Measurements from ENCODE around the gene MAML3. TPM values are rescaled to one million over a fixed set of nuclear protein-coding genes. Genes with fewer than 3 reads are reported as not detected.

Gene MAML3
- total RNA-seq, 1 experiment from 2014 or later: 20.8 TPM

DNA sequence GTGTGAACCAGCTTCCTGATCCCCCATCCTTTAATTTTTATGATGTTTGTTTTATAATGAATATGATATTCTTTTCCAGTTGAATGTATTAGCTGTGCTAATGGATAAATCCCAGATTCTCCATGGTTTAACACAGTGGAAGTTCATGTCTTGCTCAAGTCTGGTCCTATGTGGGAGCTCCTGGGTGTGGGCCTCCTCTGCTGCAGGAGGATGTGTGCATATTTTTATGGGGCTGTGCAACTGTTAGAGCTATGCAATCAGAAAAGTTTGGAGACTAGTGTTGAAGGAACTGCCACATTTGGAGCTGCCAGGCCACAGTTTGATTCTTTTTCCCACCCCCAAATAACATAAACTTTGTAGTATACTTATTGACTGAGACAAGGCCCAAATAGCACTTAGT is 463.6 kb downstream of the MAML3 start:
- no peak overlapping the region for H3K4me3 ChIP-seq (ENCODE audit: low read length)
- H3K9ac ChIP-seq (ENCODE audit: low read length): no peak overlapping the region
- H3K27me3 ChIP-seq (ENCODE audit: low read length): no peaks in the 10 kb centered on the region
- DNase-seq: no peak
- no peak overlapping the region for H3K27ac ChIP-seq (ENCODE audit: low read length)
- peaks cover 4% of the 10 kb centered on the region; the same call in 1 of the 2 replicates for H3K79me2 ChIP-seq (ENCODE audit: low read length)
- no peak overlapping the region for H2AFZ ChIP-seq (ENCODE audit: low read length)
- H4K20me1 ChIP-seq (ENCODE audit: insufficient read depth, low read depth, low read length): no peaks in the 10 kb centered on the region
- H3K4me2 ChIP-seq (ENCODE audit: low read depth, low read length, poor library complexity, severe bottlenecking): no peak overlapping the region
- H3K9me2 ChIP-seq (replicated peaks; ENCODE audit: insufficient read depth, low read length): no peaks in the 10 kb centered on the region
- peaks cover 8% of the 10 kb centered on the region for H3K4me1 ChIP-seq (ENCODE audit: low read length)
- H3K36me3 ChIP-seq (ENCODE audit: insufficient read depth, low read length): 0 out of 2 replicates have a peak, but pooled peaks cover under 1% of the 10 kb centered on the region
- H3K9me3 ChIP-seq (ENCODE audit: low read length): no peaks in the 10 kb centered on the region

DNA sequence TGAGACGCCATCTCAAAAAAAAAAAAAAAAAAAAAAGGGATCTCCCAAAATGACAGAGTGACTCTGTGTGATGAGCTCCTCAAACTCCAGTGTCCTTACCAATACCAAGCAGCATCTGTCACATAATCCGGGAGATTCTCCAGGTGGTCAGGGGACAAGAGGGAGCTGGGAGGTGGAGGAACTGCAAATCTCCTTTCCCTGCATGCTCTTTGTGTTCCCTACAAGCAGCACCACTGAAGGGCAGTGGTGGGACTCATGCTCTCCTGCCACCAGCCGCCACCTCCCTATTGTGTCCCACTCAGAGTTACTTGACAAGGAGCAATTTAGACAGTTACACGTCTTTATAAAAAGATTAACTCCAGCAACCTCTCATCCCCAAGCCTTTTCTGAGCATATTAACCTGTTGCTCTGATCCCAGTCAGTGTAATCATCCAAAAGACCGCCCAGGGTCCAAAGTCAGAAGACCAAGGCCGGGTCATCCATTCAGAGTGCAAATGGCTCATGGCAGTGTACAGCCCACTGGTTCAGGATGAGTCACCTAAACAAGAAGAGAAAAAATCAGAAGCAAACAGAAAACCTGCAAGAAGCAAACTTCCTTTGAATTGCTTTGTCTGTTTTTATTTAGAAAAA is 464.8 kb downstream of the MAML3 start:
- DNase-seq: no peak
- Histone ChIP-seq H3K27me3 (ENCODE audit: low read length) (no peaks in the 10 kb centered on the region), H4K20me1 (ENCODE audit: insufficient read depth, low read depth, low read length) (no peaks in the 10 kb centered on the region), H3K4me2 (ENCODE audit: low read depth, low read length, poor library complexity, severe bottlenecking) (no peak overlapping the region), H3K4me3 (ENCODE audit: low read length) (no peak overlapping the region), H3K9me3 (ENCODE audit: low read length) (no peaks in the 10 kb centered on the region), H2AFZ (ENCODE audit: low read length) (no peak overlapping the region), H3K4me1 (ENCODE audit: low read length) (peaks cover 8% of the 10 kb centered on the region), H3K27ac (ENCODE audit: low read length) (no peak overlapping the region), H3K9me2 (replicated peaks; ENCODE audit: insufficient read depth, low read length) (no peaks in the 10 kb centered on the region), H3K9ac (ENCODE audit: low read length) (no peak overlapping the region), H3K36me3 (ENCODE audit: insufficient read depth, low read length) (peaks cover 5% of the 10 kb centered on the region), H3K79me2 (ENCODE audit: low read length) (peaks cover 4% of the 10 kb centered on the region; the same call in 1 of the 2 replicates)

DNA sequence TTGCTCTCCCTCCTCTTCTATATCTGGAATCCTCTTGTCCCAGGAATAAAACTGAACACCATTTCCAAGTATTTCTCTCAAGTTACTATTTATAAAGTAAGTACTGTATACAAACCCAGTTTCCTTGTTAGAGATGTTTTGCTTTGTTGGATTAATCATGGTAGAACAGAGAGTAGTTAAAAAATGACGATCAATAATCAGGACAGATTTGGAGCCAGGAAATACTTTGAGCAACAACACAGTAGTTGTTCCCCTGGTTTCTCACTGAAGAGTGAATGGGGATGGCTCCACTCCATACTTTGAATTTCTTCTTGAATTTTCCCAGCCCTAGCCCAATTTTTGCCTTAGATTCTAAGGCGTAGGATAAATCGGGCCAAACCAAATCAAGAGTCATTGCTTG is 467.0 kb downstream of the MAML3 start:
- Histone ChIP-seq H3K27ac (ENCODE audit: low read length) (no peak overlapping the region), H3K9me3 (ENCODE audit: low read length) (no peaks in the 10 kb centered on the region), H3K4me3 (ENCODE audit: low read length) (no peak overlapping the region), H3K9ac (ENCODE audit: low read length) (no peak overlapping the region), H3K4me1 (ENCODE audit: low read length) (peaks cover 1% of the 10 kb centered on the region; the same call in 1 of the 2 replicates), H3K27me3 (ENCODE audit: low read length) (no peaks in the 10 kb centered on the region), H3K36me3 (ENCODE audit: insufficient read depth, low read length) (peaks cover 5% of the 10 kb centered on the region), H4K20me1 (ENCODE audit: insufficient read depth, low read depth, low read length) (no peaks in the 10 kb centered on the region), H3K79me2 (ENCODE audit: low read length) (peaks cover 9% of the 10 kb centered on the region; the same call in 1 of the 2 replicates), H3K4me2 (ENCODE audit: low read depth, low read length, poor library complexity, severe bottlenecking) (no peak overlapping the region), H3K9me2 (replicated peaks; ENCODE audit: insufficient read depth, low read length) (no peaks in the 10 kb centered on the region), H2AFZ (ENCODE audit: low read length) (no peak overlapping the region)
- DNase-seq: no peak

DNA sequence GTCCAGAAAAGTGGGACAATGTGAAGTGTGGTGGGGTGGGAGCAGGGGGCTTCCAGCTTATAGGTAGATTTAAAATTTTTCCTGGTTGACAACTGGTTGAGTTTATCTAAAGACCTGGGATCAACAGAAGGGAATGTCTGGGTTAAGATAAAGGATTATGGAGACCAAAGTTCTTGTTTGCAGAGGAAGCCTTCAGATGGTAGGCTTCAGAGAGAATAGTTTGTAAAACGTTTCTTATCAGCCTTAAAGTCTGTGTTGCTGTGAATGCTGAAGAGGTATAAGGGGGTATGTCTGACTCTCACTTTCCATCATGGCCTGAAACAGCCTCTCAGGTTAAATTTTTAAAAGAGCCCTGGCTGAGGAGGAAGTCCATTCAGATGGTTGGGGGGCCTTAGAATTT is 467.9 kb downstream of the MAML3 start:
- no peak for DNase-seq
- Histone ChIP-seq H3K9me3 (ENCODE audit: low read length) (no peaks in the 10 kb centered on the region), H3K4me1 (ENCODE audit: low read length) (no peaks in the 10 kb centered on the region), H3K9me2 (replicated peaks; ENCODE audit: insufficient read depth, low read length) (no peaks in the 10 kb centered on the region), H3K79me2 (ENCODE audit: low read length) (peaks cover 13% of the 10 kb centered on the region; the same call in 1 of the 2 replicates), H3K27ac (ENCODE audit: low read length) (no peak overlapping the region), H3K9ac (ENCODE audit: low read length) (no peak overlapping the region), H3K27me3 (ENCODE audit: low read length) (no peaks in the 10 kb centered on the region), H3K4me3 (ENCODE audit: low read length) (no peak overlapping the region), H3K36me3 (ENCODE audit: insufficient read depth, low read length) (peaks cover 5% of the 10 kb centered on the region), H3K4me2 (ENCODE audit: low read depth, low read length, poor library complexity, severe bottlenecking) (no peak overlapping the region), H4K20me1 (ENCODE audit: insufficient read depth, low read depth, low read length) (no peaks in the 10 kb centered on the region), H2AFZ (ENCODE audit: low read length) (no peak overlapping the region)

DNA sequence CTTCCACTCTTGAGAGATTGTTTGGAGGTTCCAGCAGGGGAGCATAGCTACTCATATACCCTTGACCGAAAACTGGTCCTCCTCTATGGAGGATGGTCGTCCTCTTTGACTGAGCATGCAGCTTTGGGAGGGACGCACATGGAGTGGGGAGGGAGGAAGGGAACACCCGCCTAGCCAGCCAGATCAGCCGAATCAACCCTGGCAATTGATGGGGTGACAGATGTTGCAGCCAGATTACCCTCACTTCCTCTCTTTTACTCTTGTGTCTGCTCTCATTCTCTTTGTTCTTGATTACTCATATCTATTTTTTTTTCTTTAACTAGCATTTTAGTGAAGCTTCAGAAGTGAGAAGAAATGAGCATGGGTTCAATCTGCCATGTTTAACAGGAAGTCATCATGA is 468.8 kb downstream of the MAML3 start:
- Histone ChIP-seq H3K4me3 (ENCODE audit: low read length) (no peak overlapping the region), H3K9me3 (ENCODE audit: low read length) (no peaks in the 10 kb centered on the region), H3K9ac (ENCODE audit: low read length) (no peak overlapping the region), H3K27me3 (ENCODE audit: low read length) (no peaks in the 10 kb centered on the region), H3K4me2 (ENCODE audit: low read depth, low read length, poor library complexity, severe bottlenecking) (no peak overlapping the region), H3K27ac (ENCODE audit: low read length) (no peak overlapping the region), H4K20me1 (ENCODE audit: insufficient read depth, low read depth, low read length) (no peaks in the 10 kb centered on the region), H2AFZ (ENCODE audit: low read length) (no peak overlapping the region), H3K36me3 (ENCODE audit: insufficient read depth, low read length) (peaks cover 8% of the 10 kb centered on the region), H3K4me1 (ENCODE audit: low read length) (no peaks in the 10 kb centered on the region), H3K9me2 (replicated peaks; ENCODE audit: insufficient read depth, low read length) (no peaks in the 10 kb centered on the region), H3K79me2 (ENCODE audit: low read length) (peaks cover 13% of the 10 kb centered on the region; the same call in 1 of the 2 replicates)
- no peak for DNase-seq

DNA sequence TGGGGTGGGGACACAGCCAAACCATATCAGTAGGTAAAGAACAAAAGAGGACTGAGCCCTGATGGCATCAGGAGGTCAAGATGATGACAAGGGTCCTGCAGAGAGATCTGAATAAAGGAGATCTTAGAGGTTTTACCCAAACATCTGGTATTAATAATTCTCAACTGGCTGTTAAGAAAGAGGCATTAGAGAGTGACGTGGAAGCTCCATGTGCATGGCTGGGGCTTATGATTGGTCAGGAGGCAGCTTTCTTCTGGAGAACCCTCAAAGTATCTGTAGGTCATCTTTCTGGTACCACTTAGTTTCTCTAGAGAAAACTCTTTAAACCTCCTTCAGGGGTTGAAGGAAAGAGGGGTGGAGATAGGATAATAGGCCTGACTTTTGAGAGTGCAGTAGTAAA is 469.6 kb downstream of the MAML3 start:
- Histone ChIP-seq H3K27ac (ENCODE audit: low read length) (no peak overlapping the region), H3K27me3 (ENCODE audit: low read length) (no peaks in the 10 kb centered on the region), H2AFZ (ENCODE audit: low read length) (no peak overlapping the region), H3K36me3 (ENCODE audit: insufficient read depth, low read length) (peaks cover 13% of the 10 kb centered on the region), H3K4me3 (ENCODE audit: low read length) (no peak overlapping the region), H4K20me1 (ENCODE audit: insufficient read depth, low read depth, low read length) (no peaks in the 10 kb centered on the region), H3K9me3 (ENCODE audit: low read length) (no peaks in the 10 kb centered on the region), H3K4me2 (ENCODE audit: low read depth, low read length, poor library complexity, severe bottlenecking) (no peak overlapping the region), H3K79me2 (ENCODE audit: low read length) (peaks cover 13% of the 10 kb centered on the region; the same call in 1 of the 2 replicates), H3K9ac (ENCODE audit: low read length) (no peak overlapping the region), H3K4me1 (ENCODE audit: low read length) (no peaks in the 10 kb centered on the region), H3K9me2 (replicated peaks; ENCODE audit: insufficient read depth, low read length) (no peaks in the 10 kb centered on the region)
- DNase-seq: no peak

DNA sequence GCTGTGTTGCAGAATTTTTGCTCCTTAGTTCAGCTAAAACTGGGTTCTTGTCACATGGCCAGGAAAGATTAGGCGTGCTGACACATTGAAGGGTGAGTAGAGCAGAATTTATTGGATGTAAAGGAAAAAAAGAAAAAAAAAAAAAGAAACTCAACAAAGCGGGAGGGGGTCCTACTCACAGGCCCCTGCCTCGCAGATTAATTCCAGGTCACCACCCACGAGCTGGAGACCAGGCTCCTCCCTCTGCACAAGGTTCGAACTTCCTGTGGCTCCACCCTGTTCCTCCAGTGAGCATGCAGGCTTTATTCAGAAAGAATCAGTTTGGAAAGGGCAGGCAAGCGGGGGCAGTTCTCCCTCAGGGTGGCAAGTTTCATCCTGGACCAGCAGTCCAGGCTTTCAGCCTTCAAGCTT is 471.2 kb downstream of the MAML3 start:
- Histone ChIP-seq H3K9me3 (ENCODE audit: low read length) (no peaks in the 10 kb centered on the region), H2AFZ (ENCODE audit: low read length) (no peak overlapping the region), H3K9ac (ENCODE audit: low read length) (no peak overlapping the region), H3K36me3 (ENCODE audit: insufficient read depth, low read length) (peaks cover 26% of the 10 kb centered on the region), H3K4me3 (ENCODE audit: low read length) (no peak overlapping the region), H4K20me1 (ENCODE audit: insufficient read depth, low read depth, low read length) (no peaks in the 10 kb centered on the region), H3K4me1 (ENCODE audit: low read length) (no peaks in the 10 kb centered on the region), H3K27ac (ENCODE audit: low read length) (no peak overlapping the region), H3K79me2 (ENCODE audit: low read length) (peaks cover 17% of the 10 kb centered on the region; the same call in 1 of the 2 replicates), H3K9me2 (replicated peaks; ENCODE audit: insufficient read depth, low read length) (no peaks in the 10 kb centered on the region), H3K4me2 (ENCODE audit: low read depth, low read length, poor library complexity, severe bottlenecking) (no peak overlapping the region), H3K27me3 (ENCODE audit: low read length) (no peaks in the 10 kb centered on the region)
- no peak for DNase-seq

DNA sequence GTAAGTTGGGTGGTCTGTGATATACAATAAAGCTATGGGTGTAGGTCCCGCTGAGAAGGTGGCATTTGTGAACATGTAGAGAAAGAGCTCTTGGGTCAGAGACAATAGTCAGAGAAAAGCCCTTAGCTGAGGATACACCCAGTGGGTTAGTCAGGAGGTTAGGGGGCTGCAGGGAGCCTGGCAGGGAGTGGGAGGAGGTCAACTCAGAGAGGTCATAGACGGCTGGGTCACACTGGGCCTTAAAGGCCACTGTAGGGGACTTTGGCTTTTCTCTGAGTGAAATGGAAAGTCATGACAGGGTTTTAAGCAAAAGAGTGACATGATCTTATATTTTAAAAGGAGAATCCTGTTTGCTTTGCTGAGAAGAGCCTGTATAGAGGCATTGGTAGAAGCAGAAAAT is 471.7 kb downstream of the MAML3 start:
- no peak overlapping the region for H3K4me3 ChIP-seq (ENCODE audit: low read length)
- H3K4me2 ChIP-seq (ENCODE audit: low read depth, low read length, poor library complexity, severe bottlenecking): no peak overlapping the region
- no peak for DNase-seq
- H4K20me1 ChIP-seq (ENCODE audit: insufficient read depth, low read depth, low read length): no peaks in the 10 kb centered on the region
- H3K36me3 ChIP-seq (ENCODE audit: insufficient read depth, low read length): peaks cover 26% of the 10 kb centered on the region
- H3K27ac ChIP-seq (ENCODE audit: low read length): no peak overlapping the region
- H3K9me2 ChIP-seq (replicated peaks; ENCODE audit: insufficient read depth, low read length): no peaks in the 10 kb centered on the region
- H3K4me1 ChIP-seq (ENCODE audit: low read length): no peaks in the 10 kb centered on the region
- H3K9me3 ChIP-seq (ENCODE audit: low read length): no peaks in the 10 kb centered on the region
- peaks cover 17% of the 10 kb centered on the region; the same call in 1 of the 2 replicates for H3K79me2 ChIP-seq (ENCODE audit: low read length)
- no peak overlapping the region for H3K9ac ChIP-seq (ENCODE audit: low read length)
- no peak overlapping the region for H2AFZ ChIP-seq (ENCODE audit: low read length)
- no peaks in the 10 kb centered on the region for H3K27me3 ChIP-seq (ENCODE audit: low read length)

All from Karpas-422 (cell line).